IMR-90 (cell line): ENCODE data around the gene PRKCE. TPM values are rescaled to one million over a fixed set of nuclear protein-coding genes. Genes with fewer than 3 reads are reported as not detected.

Experiments used
- ATAC-seq: fragments of 200-7000 bp; cut with Tn5 transposase; 2 replicates; pipeline ENCODE4 v1.9.1; 2020; ENCODE audit warnings: low read depth, mild to moderate bottlenecking, moderate library complexity
- BruUV-seq: library from RNA; stranded (reverse); fragments of 400-500 nt; replicated peaks from 2 replicates; lab custom pipeline; 2021; lab: Mats Ljungman, UMichigan
- CTCF ChIA-PET: fragments of 300-600 bp; formaldehyde crosslinking; extraction: SDS; loops from one replicate; lab custom pipeline; 2021; ENCODE audit warnings: antibody characterized with exemption; lab: Yijun Ruan, JAX
- POLR2A ChIA-PET: fragments of 300-600 bp; sonication (Branson Sonifier 250); formaldehyde crosslinking; loops from one replicate; lab custom pipeline; 2022; ENCODE audit warnings: antibody characterized with exemption; ENCODE audit not compliant: unreplicated experiment; lab: Charles Lee
- DNase-seq: peaks from one replicate; pipeline ENCODE4 v3.0.0; 2013
- H2AFZ ChIP-seq: replicated peaks from 2 replicates; pipeline ENCODE3; 2013; ENCODE audit warnings: low read length, mild to moderate bottlenecking; ENCODE audit not compliant: poor library complexity
- H2AK5ac ChIP-seq: 2 replicates; pipeline ENCODE4 v1.6.1; 2013; ENCODE audit warnings: low read depth, low read length, inconsistent platforms
- H2AK9ac ChIP-seq: replicated peaks from 2 replicates; pipeline ENCODE3; 2013; ENCODE audit warnings: mild to moderate bottlenecking, low read depth, low read length, moderate library complexity; ENCODE audit not compliant: poor library complexity
- H2BK120ac ChIP-seq: 2 replicates; pipeline ENCODE4 v1.6.1; 2013; ENCODE audit warnings: low read depth, low read length, inconsistent platforms
- H2BK15ac ChIP-seq: 3 replicates; pipeline ENCODE4 v1.6.1; 2013; ENCODE audit warnings: low read depth, low read length, inconsistent platforms
- H2BK20ac ChIP-seq: 2 replicates; pipeline ENCODE4 v1.6.1; 2013; ENCODE audit warnings: low read depth, mild to moderate bottlenecking, inconsistent platforms, low read length, moderate library complexity
- H2BK5ac ChIP-seq: 2 replicates; pipeline ENCODE4 v1.6.1; 2013; ENCODE audit warnings: mild to moderate bottlenecking, low read depth, low read length, inconsistent platforms; ENCODE audit not compliant: poor library complexity, severe bottlenecking
- H3K14ac ChIP-seq: replicated peaks from 2 replicates; pipeline ENCODE4 v1.6.1; 2013; ENCODE audit warnings: low read depth, low read length, inconsistent platforms
- H3K18ac ChIP-seq: 2 replicates; pipeline ENCODE4 v1.6.1; 2013; ENCODE audit warnings: low read depth, low read length, control low read depth
- H3K23ac ChIP-seq: 2 replicates; pipeline ENCODE4 v1.6.1; 2013; ENCODE audit warnings: low read depth, low read length, inconsistent platforms
- H3K27ac ChIP-seq: 2 replicates; pipeline ENCODE4 v1.5.1; 2013; ENCODE audit warnings: mild to moderate bottlenecking, control low read depth, low read length; ENCODE audit not compliant: insufficient read depth
- H3K27me3 ChIP-seq: 2 replicates; pipeline ENCODE4 v1.6.1; 2013; ENCODE audit warnings: low read length; ENCODE audit not compliant: control insufficient read depth, insufficient read depth
- H3K36me3 ChIP-seq: 2 replicates; pipeline ENCODE4 v1.6.1; 2013; ENCODE audit warnings: low read length, mixed read lengths; ENCODE audit not compliant: control insufficient read depth, insufficient read depth
- H3K4ac ChIP-seq: 2 replicates; pipeline ENCODE4 v1.6.1; 2013; ENCODE audit warnings: low read depth, low read length, inconsistent platforms
- H3K4me1 ChIP-seq: 2 replicates; pipeline ENCODE4 v1.6.1; 2013; ENCODE audit warnings: low read length, mixed read lengths; ENCODE audit not compliant: control insufficient read depth, insufficient read depth
- H3K4me2 ChIP-seq: 2 replicates; pipeline ENCODE4 v1.6.1; 2013; ENCODE audit warnings: low read depth, mild to moderate bottlenecking, control low read depth, low read length, moderate library complexity
- H3K4me3 ChIP-seq: 2 replicates; pipeline ENCODE4 v1.5.1; 2013; ENCODE audit warnings: low read depth, mild to moderate bottlenecking, control low read depth, low read length, moderate library complexity; ENCODE audit not compliant: insufficient read depth
- H3K56ac ChIP-seq: 2 replicates; pipeline ENCODE4 v1.6.1; 2013; ENCODE audit warnings: low read length, inconsistent platforms; ENCODE audit not compliant: insufficient read depth; ENCODE audit errors: extremely low read depth
- H3K79me1 ChIP-seq, 2 experiments: 2 replicates each; pipeline ENCODE4 v1.6.1; 2013; ENCODE audit warnings: low read length in 2 of 2, inconsistent platforms in 1 of 2, low read depth in 1 of 2
- H3K9ac ChIP-seq: 2 replicates; pipeline ENCODE4 v1.6.1; 2013; ENCODE audit warnings: low read depth, low read length, control low read depth
- H3K9me1 ChIP-seq: 2 replicates; pipeline ENCODE4 v1.6.1; 2013; ENCODE audit warnings: low read length, inconsistent platforms; ENCODE audit not compliant: insufficient read depth
- H3K9me3 ChIP-seq: 2 replicates; pipeline ENCODE4 v1.6.1; 2013; ENCODE audit warnings: low read length; ENCODE audit not compliant: control insufficient read depth, insufficient read depth
- H4K20me1 ChIP-seq: 2 replicates; pipeline ENCODE4 v1.6.1; 2013; ENCODE audit warnings: low read length, inconsistent platforms; ENCODE audit not compliant: insufficient read depth
- H4K5ac ChIP-seq: 2 replicates; pipeline ENCODE4 v1.6.1; 2013; ENCODE audit warnings: mild to moderate bottlenecking, low read depth, low read length, control low read depth
- H4K8ac ChIP-seq, 2 experiments: 2 replicates each; pipeline ENCODE4 v1.6.1; 2013; ENCODE audit warnings: low read depth in 2 of 2, low read length in 2 of 2, control low read depth in 1 of 2, inconsistent platforms in 1 of 2
- H4K91ac ChIP-seq: 2 replicates; pipeline ENCODE4 v1.6.1; 2013; ENCODE audit warnings: low read depth, low read length, inconsistent platforms; ENCODE audit not compliant: insufficient read depth
- FOS ChIP-seq: fragments of 150-350 bp; IDR thresholded peaks from 2 replicates; pipeline ENCODE4 v1.6.1; 2016; ENCODE audit warnings: low read depth, low read length
- WGBS, 2 experiments: methylation state at CpG; one replicate each; pipeline versions ENCODE4 v1.1.5 to v1.1.7; 2013; ENCODE audit warnings: missing lambda C conversion rate in 2 of 2; ENCODE audit not compliant: insufficient read length in 1 of 2; ENCODE audit errors: extremely low coverage in 2 of 2; 5-methylcytosine and 5-hydroxymethylcytosine counted together
- dilution Hi-C: fragments of 300-500 bp; cut with HindIII; formaldehyde crosslinking; loops from one replicate; pipeline ENCODE4 v1.14.3; 2018; ENCODE audit warnings: low sequenced_read_pairs; ENCODE audit not compliant: unreplicated experiment
- in situ Hi-C: fragments of 300-500 bp; cut with MboI; formaldehyde crosslinking; loops from 3 replicates; pipeline ENCODE4 v1.14.3; 2019; ENCODE audit warnings: low sequenced_read_pairs, inconsistent platforms, mixed read lengths
- intact Hi-C: fragments of 100-400 bp; cut with micrococcal nuclease; formaldehyde crosslinking; loops from 2 replicates; pipeline ENCODE4 v1.10.0; 2022
- polyA plus RNA-seq, 3 experiments: library from polyadenylated mRNA; depleted of rRNA; stranded (reverse); fragments of >200 nt; gene quantifications; 2 replicates each; pipeline ENCODE4 v1.2.3, GENCODE V29; 2012; ENCODE audit warnings: low replicate concordance in 1 of 3
- total RNA-seq: library from RNA; depleted of rRNA; stranded (reverse); fragments of >200 nt; gene quantifications from 2 replicates; pipeline ENCODE4 v1.2.3, GENCODE V29; 2012

Gene PRKCE
- total and polyA plus RNA-seq, 2 of the 4 experiments (the other 2 are of a cell fraction): 8.1 to 32.4 TPM

DNA sequence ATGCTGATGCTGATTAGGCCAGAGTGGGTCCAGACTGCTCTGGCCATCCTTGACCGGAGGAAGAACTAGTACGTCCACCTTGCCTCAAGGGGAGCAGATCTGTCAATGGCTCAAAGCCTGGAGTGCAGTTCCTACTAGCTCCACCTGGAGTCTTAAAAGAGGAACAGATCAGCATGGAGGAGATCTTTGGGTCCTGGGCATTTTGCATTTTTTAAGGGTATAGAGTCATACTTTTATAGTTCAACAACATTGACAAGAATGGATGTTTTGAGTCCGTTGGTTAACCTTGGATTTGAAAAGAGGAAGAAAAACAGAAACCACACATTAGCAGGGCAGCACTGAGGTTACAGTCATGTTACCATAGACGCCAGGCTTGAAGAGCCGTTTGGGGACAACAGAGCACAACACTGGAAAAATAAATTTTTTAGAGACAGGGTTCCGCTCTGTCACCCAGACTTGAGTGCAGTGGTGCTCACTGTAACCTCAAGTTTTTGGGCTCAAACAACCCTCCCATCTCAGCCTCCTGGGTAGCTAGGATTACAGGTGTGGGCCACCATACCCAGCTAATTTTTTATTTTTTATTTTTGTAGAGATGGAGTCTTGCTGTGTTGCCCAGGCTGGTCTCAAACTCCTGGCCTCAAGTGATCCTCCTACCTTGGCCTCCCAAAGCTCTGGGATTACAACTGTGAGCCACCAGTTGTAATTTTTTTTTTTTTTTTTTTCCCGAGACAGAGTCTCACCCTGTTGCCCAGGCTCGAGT, 78.5 kb downstream of the PRKCE start:
- H4K91ac ChIP-seq: no peak overlapping the region
- CTCF ChIA-PET: interaction anchor here (0.7 kb wide), 1 partner anchor 120 kb away, joined by 3 read pairs; no protein-coding TSS in a partner anchor
- no peak overlapping the region for H3K4ac ChIP-seq
- DNase-seq (no peak), ATAC-seq (no peak)
- no peak overlapping the region for H2AK9ac ChIP-seq
- H3K9me1 ChIP-seq: peaks cover 2% of the 10 kb centered on the region; the same call in 1 of the 2 replicates
- no peak overlapping the region for H3K4me3 ChIP-seq
- H3K14ac ChIP-seq: no peak overlapping the region
- dilution Hi-C loops: no loop called here
- intact Hi-C loops: no loop called here
- no peak overlapping the region for H2BK5ac ChIP-seq
- H3K23ac ChIP-seq: no peak overlapping the region
- H3K27me3 ChIP-seq: no peaks in the 10 kb centered on the region
- POLR2A ChIA-PET: no interaction called here
- H2BK120ac ChIP-seq: no peak overlapping the region
- no TSS peak for BruUV-seq
- H3K27ac ChIP-seq: no peak overlapping the region
- no peak overlapping the region for H3K18ac ChIP-seq
- H4K5ac ChIP-seq: no peak overlapping the region
- no peak overlapping the region for H3K4me2 ChIP-seq
- in situ Hi-C loops: no loop called here
- H2BK20ac ChIP-seq: no peak overlapping the region
- H3K9me3 ChIP-seq: no peaks in the 10 kb centered on the region
- no peak overlapping the region for H3K9ac ChIP-seq
- peaks cover 7% of the 10 kb centered on the region; the same call in 1 of the 2 replicates for H4K20me1 ChIP-seq
- no peak overlapping the region for H4K8ac ChIP-seq
- no peaks in the 10 kb centered on the region for H3K4me1 ChIP-seq
- no peak overlapping the region for H2BK15ac ChIP-seq
- no peak for TF ChIP-seq FOS
- H2AFZ ChIP-seq: no peak overlapping the region
- H2AK5ac ChIP-seq: no peak overlapping the region
- peaks cover 5 to 10% of the 10 kb centered on the region in 2 experiments; a peak in 3 of 4 replicates for H3K79me1 ChIP-seq
- WGBS, 2 experiments: no CpG with 5 or more reads among the region's 8 CpGs
- no peaks in the 10 kb centered on the region for H3K36me3 ChIP-seq
- no peak overlapping the region for H3K56ac ChIP-seq
